ENCODE measurements around the gene CNOT6. TPM values are rescaled to one million over a fixed set of nuclear protein-coding genes. Genes with fewer than 3 reads are reported as not detected.
"Not testable (repeated sequence)": the region's sequence is repeated elsewhere in the genome, so short reads cannot be mapped to it uniquely, and the experiment has no call there.

The CNOT6 gene
- total and polyA plus RNA-seq, 8 donors, result 4.7 to 38.2 (median 12.5) TPM

DNA sequence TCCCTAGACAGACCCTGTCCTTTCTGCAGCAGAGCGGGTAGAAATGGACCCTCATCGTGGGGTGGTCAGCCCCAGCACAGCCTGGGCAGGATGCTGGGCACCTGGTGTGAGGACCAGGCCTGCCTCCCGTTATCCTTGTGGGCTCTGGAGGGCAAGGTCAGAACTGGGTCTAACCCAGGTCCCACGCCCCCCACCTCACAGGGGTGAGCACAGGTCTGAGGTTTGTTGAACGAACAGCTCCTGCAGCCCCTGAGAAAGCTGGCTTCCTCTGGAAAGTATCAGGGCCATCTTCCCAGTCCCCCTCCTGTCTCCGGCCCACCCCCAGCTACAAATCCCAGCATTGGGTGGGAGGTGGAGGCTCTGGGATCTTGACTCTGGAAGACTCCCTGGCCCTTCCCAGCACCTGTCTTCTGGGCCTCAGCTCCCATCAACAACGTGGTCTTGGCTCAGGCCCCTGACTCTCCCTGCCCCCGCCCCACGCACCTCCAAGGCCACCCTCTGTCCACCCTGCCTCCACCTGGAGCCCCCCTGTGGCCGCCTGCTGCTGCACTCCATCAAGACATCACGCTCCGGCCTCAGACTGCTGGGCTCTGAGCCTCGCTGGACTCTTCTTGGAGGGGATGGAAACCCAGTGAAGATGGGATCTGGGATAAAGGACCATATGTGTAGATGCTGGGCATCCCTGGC is 30.1 kb upstream of the CNOT6 start:
- H3K27me3 ChIP-seq, result peaks cover 0 to 15% (median 0%) of the 10 kb centered on the region in 3 donors
- peaks cover 0 to 8% (median 3%) of the 10 kb centered on the region in 4 donors for H3K9me3 ChIP-seq
- H3K4me3 ChIP-seq, result no peak overlapping the region
- H3K4me1 ChIP-seq, result peaks cover 0 to 15% (median 5%) of the 10 kb centered on the region in 4 donors
- intact Hi-C loops (cut with DNase I; ENCODE audit: low total_unique reads), result no loop called here
- H3K36me3 ChIP-seq, result no peaks in the 10 kb centered on the region
- TF ChIP-seq POLR2AphosphoS5 (IDR thresholded peaks at IDR 0.05), result no peak
- TF ChIP-seq, protein P1, sequence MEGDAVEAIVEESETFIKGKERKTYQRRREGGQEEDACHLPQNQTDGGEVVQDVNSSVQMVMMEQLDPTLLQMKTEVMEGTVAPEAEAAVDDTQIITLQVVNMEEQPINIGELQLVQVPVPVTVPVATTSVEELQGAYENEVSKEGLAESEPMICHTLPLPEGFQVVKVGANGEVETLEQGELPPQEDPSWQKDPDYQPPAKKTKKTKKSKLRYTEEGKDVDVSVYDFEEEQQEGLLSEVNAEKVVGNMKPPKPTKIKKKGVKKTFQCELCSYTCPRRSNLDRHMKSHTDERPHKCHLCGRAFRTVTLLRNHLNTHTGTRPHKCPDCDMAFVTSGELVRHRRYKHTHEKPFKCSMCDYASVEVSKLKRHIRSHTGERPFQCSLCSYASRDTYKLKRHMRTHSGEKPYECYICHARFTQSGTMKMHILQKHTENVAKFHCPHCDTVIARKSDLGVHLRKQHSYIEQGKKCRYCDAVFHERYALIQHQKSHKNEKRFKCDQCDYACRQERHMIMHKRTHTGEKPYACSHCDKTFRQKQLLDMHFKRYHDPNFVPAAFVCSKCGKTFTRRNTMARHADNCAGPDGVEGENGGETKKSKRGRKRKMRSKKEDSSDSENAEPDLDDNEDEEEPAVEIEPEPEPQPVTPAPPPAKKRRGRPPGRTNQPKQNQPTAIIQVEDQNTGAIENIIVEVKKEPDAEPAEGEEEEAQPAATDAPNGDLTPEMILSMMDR (IDR thresholded peaks at IDR 0.05), result no peak
- no peak for TF ChIP-seq POLR2A (IDR thresholded peaks at IDR 0.05)
- no peak for TF ChIP-seq EP300 (IDR thresholded peaks at IDR 0.05)
- WGBS, 5 donors, result 66 to 82% (median 76%) methylated on average over 6 to 13 of the region's 13 CpGs
- H3K27ac ChIP-seq, result no peak overlapping the region
- DNase-seq, result no peak

DNA sequence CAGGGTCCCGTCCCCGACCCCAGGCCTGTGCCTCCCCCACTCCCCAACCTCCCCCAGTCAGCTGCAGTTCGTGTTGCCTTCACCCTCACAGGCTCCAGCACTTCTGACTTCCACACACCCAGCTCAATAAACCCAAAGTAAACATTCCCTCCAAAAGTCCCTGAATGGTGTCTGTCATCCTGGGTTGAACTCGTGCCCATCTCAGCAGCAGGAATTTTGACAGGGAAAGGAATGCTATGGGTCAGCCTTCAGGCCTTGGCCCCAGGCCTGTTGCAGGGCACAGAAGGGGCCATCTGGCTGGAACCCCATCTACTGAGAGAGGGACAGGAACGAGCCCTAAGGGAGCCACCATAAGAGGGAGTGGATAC is 29.6 kb upstream of the CNOT6 start:
- H3K9me3 ChIP-seq, result peaks cover 0 to 2% (median 0%) of the 10 kb centered on the region in 4 donors
- no peak overlapping the region for H3K4me3 ChIP-seq
- intact Hi-C loops (cut with DNase I; ENCODE audit: low total_unique reads), result no loop called here
- DNase-seq, result no peak
- H3K27me3 ChIP-seq, result peaks cover 0 to 15% (median 0%) of the 10 kb centered on the region in 3 donors
- no peak overlapping the region for H3K27ac ChIP-seq
- TF ChIP-seq, protein P1 (IDR thresholded peaks at IDR 0.05), result no peak
- no peak for TF ChIP-seq POLR2AphosphoS5 (IDR thresholded peaks at IDR 0.05)
- no peak for TF ChIP-seq EP300 (IDR thresholded peaks at IDR 0.05)
- TF ChIP-seq POLR2A (IDR thresholded peaks at IDR 0.05), result no peak
- 50 to 64% (median 56%) methylated on average over 5 of the region's 5 CpGs for whole genome bisulfite sequencing, 5 donors
- H3K4me1 ChIP-seq, result peaks cover 0 to 15% (median 5%) of the 10 kb centered on the region in 4 donors
- no peaks in the 10 kb centered on the region for H3K36me3 ChIP-seq

GRCh38 chr5:180465052-180465451 is 29.1 kb upstream of the CNOT6 start:
- H3K9me3 ChIP-seq, DNase-seq: not testable (repeated sequence)
- intact Hi-C loops (cut with DNase I; ENCODE audit: low total_unique reads), result loop anchor here (5.0 kb wide), 1 partner anchor 178 kb away; no protein-coding TSS in a partner anchor

GRCh38 chr5:180466316-180466715 is 27.9 kb upstream of the CNOT6 start:
- intact Hi-C loops (cut with DNase I; ENCODE audit: low total_unique reads), result loop anchor here (5.0 kb wide), 1 partner anchor 179 kb away; no protein-coding TSS in a partner anchor
- no peak overlapping the region for H3K27ac ChIP-seq
- H3K9me3 ChIP-seq, result no peaks in the 10 kb centered on the region
- H3K4me3 ChIP-seq, result no peak overlapping the region
- WGBS, 5 donors, result 86 to 91% (median 87%) methylated on average over 10 to 15 of the region's 15 CpGs
- DNase-seq, result no peak
- H3K36me3 ChIP-seq, result no peaks in the 10 kb centered on the region
- H3K4me1 ChIP-seq, result peaks cover 0 to 26% (median 8%) of the 10 kb centered on the region in 4 donors
- peaks cover 0 to 28% (median 0%) of the 10 kb centered on the region in 3 donors for H3K27me3 ChIP-seq
- TF ChIP-seq POLR2A (IDR thresholded peaks at IDR 0.05) (no peak), EP300 (IDR thresholded peaks at IDR 0.05) (no peak), POLR2AphosphoS5 (IDR thresholded peaks at IDR 0.05) (no peak)
- TF ChIP-seq, protein P1 (IDR thresholded peaks at IDR 0.05), result no peak

More at GRCh38 chr5:180465052-180465451, 29.1 kb upstream of the CNOT6 start:
- not testable (repeated sequence) for H3K4me3 ChIP-seq, H3K36me3 ChIP-seq, H3K27ac ChIP-seq
- WGBS, 5 donors, result 92 to 97% (median 94%) methylated on average over 4 of the region's 4 CpGs
- Histone ChIP-seq H3K4me1 (peaks cover 0 to 15% (median 5%) of the 10 kb centered on the region in 4 donors), H3K27me3 (peaks cover 0 to 15% (median 0%) of the 10 kb centered on the region in 3 donors)

Measured in stomach (tissue), 9 donors.